Kidney glomerular epithelial cell (primary cell): ENCODE measurements around the gene DYDC1.
A peak's percentile ranks its signal among the peaks of the same experiment; 100 is the strongest.
"Not testable (repeated sequence)": the region's sequence is repeated elsewhere in the genome, so short reads cannot be mapped to it uniquely, and the experiment has no call there.

Source experiments
- DNase-seq: peaks from one replicate; lab custom pipeline; 2025; lab: John Stamatoyannopoulos, UW

DYDC1 gene

GRCh38 chr10:80344276-80344675, 12.3 kb downstream of the DYDC1 start:
- no peak for DNase-seq

GRCh38 chr10:80333983-80334382, 22.6 kb downstream of the DYDC1 start:
- DNase-seq, result no peak

GRCh38 chr10:80324891-80325364, 31.6 kb downstream of the DYDC1 start:
- DNase-seq, result no peak

GRCh38 chr10:80324086-80324485, 32.5 kb downstream of the DYDC1 start:
- peak; percentile 12 for DNase-seq

- no peak for DNase-seq
Observed at GRCh38 chr10:80323311-80323710, 33.2 kb downstream of the DYDC1 start.

DNA sequence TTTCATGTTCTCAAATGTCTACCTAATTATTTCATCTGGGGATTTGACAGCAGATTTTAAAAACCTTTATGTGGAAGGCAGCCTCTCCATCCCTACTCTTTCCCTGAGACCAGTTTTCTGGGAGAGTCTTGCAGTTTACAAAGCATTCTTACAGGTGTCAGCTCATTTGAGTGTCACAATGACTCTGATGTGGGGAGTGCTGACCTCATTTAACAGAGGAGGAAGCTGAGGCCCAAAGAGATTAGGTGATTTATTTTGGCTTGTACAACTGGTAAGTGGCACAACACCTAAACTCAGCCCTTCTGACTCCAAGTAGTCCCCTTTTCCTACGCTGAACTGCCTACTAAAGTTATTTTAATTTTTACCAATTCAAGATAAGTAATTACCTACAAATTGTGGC, 33.8 kb downstream of the DYDC1 start:
- DNase-seq, result no peak

DNA sequence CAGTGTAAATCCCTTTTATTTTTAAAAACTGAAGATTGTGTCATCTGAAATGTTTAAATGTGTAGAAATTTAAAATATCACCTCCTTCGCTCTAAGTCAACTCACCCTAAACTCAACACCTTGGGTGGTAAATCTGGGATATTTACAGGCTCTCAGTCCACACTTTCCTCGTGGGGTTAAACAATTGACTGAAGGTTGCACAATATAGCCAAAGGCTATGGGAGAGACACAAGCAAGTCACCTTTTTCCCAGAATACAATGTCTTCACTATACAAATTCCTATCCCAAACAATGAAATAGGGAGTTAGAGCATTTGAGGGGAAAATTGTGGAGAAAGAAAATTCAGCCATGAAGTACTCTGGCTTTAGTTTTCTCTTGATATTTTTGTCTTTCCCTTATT, 34.4 kb downstream of the DYDC1 start:
- no peak for DNase-seq

GRCh38 chr10:80321183-80321582, 35.4 kb downstream of the DYDC1 start:
- no peak for DNase-seq

- DNase-seq, result peak; percentile 1
Observed at GRCh38 chr10:80320377-80320776, 36.2 kb downstream of the DYDC1 start.

DNA sequence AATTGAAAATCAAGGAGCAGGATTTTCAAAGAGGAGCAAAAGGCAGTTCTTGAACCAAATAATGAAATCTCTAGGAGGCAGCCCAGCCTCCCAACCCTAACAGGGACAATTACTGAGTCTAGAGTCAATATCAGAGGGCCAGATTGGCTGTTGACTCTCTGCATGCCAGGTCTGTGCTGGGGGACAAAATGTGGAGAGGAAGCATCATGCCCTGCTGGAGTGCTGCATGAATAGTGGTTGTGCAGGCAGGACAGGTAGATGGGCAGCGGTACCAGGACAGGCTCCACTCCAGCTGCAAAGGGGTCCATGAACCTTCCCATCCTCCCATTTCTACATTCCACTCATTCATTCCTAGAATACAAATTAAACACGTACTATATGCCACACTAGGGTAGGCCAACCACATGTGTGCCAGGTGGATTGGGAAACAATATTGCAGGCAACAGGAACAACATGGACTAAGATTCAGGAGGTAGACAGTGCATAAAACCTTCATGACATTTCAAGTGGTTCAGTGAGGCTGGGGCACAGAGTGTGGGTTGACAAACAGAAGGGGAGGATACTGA, 36.7 kb downstream of the DYDC1 start:
- no peak for DNase-seq

DNA sequence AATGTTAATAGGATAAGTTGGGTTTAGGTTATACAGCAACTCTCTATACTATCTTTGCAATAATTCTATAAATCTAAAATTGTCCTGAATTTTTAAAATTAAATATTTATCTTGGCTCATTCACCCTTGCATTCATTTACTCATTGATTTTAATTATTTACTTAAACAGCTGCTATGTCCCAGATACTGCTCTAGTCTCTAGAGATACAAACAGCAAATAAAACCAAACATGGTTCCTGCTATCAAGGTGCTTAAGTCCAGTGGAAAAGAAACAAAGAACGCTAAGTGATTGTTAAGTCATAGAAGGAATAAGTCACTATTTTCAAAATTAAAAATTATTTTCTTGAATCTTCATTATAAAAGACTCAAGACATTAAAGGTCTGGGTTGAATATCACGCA, 37.2 kb downstream of the DYDC1 start:
- DNase-seq, result no peak

DNA sequence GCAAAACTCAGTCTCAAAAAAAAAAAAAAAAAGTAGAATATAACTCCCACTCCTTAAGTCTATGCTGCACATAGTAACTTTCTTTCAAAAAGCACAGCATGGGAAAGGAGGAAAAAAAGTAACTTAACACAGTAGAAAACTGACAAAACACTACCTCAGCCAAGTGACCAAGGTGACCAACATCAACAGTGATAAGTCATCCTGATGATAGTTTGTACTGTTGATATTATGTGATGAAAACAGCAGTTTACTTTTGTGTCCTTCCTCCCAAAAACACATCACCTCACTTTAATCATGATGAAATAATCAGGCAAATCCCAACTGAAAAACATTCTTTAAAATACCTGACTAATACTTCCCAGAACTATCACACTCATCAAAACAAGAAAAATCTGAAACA, 37.8 kb downstream of the DYDC1 start:
- DNase-seq, result no peak

DNA sequence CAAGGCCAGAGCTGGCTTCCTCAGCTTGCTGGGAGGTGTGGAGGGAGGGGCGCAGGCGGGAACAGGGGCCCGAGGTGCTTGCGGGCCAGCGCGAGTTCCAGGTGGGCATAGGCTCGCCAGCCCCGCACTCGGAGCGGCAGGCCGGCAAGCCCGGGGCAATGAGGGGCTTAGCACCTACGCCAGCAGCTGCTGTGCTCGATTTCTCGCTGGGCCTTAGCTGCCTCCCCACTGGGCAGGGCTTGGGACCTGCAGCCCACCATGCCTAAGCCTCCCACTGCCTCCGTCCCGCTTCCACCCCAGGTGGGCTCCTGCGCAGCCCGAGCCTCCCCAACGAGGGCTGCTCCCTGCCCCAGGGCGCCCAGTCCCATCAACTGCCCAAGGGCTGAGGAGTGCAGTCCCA, 41.2 kb downstream of the DYDC1 start:
- DNase-seq, result no peak

DNA sequence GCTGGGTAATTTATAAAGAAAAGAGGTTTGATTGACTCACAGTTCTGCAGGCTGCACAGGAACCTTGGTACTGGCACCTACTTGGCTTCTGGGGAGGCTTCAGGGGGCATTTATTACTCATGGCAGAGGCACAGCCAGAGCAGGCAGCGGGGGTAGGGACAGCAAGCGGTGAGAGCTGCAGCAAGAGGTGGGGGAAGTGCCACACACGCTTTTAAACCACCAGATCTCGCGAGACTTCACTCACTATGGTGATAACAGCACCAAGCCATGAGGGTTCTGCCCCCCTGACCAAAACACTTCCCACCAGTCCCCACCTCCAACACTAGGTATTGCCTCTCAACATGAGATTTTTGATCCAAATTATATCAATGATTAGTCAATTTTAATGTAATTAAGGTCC, 43.0 kb downstream of the DYDC1 start:
- no peak for DNase-seq

GRCh38 chr10:80305989-80306388, 50.6 kb downstream of the DYDC1 start:
- DNase-seq, result not testable (repeated sequence)

- DNase-seq, result no peak
Observed at GRCh38 chr10:80296942-80297341, 59.6 kb downstream of the DYDC1 start.

DNA sequence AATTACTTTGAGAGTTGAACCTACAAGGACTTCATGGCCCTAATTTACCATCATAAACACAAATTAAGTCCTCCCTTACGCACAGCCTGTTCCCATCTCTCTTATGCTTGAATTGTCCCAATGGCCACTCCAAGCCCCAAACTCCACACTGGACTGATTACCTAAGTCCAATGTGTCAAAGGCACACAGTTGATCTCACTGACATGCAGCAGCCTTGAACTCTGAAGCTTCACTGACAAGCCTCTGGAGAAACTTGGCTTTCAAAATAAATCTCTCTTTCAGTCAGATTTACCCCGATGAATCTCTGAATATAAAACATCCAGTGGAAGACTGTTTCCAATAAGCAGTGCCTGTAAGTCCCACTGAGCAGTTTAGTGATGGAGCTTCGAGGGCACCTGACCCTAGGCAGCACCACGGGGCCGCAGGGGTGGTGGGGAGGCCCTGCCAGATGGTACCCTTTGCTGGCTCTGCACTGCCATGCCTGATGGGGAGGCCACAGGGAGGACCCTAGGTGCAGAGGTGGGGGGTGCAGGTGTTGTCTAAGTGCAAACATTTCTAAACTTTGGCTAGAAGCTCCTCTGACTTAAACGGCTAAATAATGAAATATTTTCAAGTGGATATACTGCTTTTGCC, 63.8 kb downstream of the DYDC1 start:
- no peak for DNase-seq

DNA sequence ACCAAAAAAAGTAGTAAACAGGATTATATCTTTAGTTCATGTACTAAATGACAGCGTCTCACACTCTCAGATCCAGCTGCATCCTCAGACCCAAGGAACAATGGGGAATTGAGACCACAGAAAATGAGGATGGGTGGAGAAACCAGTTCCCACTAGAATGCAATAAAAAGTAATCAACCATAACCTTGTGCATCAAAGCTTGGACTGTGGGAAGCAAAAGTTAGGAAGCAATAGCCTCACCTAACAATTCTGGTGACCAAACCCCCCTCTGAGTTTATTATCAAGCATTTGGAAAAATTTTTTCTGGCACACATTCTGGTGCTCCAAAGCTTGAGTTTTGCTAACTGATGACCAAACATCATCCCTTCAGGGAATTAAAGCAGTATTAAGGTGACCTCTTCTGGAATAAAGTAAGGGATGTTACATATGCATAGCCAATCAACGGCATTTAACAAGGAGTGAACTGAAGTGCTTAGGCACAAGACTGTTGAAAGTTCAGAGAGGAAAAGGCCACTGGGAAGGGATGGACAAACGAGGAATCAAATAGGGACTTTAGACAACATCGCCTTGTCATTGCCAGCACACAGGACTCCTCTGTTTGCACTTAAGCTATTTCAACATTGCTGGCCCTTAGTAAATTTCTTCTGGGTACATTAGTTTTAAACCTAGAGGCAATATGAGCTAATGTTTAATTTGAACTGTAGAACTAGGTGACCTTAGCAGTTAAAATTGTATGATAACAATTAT, 65.9 kb downstream of the DYDC1 start:
- DNase-seq, result peak; percentile 14

DNA sequence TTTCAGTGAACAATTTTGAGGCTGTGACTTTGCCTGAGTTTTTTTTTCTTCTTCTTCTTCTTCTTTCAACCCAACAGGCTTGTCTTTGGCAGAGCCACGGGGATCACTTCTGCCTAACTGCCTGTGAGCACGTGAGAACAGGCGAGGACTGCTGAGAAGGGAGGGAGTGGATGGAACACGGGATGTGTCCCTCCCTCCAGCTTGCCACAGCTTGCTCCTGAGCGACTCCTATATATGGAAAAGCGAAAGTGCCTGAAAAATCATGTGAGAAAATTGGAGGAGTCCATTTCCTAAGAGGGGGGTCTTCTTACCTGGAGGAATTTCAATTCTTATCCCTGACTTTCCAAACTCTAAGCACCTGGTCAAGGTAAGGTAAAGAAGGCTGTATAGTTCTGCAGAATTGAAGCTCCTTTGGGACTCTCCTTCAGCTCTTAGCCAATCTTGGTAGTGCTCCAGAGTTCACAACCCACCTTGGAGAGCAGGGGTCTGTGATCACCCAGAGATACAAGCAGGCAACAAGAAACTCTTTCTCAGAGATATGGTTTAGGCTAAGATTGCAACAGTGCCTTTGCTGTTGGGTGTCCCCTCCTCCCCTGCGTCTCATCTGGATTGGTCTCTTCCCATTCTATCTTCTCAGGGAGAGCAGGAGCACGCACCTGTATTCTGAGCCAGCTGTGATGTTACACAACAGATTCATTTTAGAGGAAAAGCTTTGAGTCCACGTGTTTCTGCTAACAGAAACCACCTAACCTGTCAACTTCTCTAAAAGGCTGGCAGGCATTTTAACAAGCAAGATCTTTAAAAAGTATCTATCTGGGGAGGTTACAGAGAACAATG, 66.9 kb downstream of the DYDC1 start, which contains the start of gene MAT1A:
Gene MAT1A, minus strand, starts transcription at position 208 of the 837 bp plus-strand sequence. CDS start 235 bp downstream, outside the sequence.
- no peak for DNase-seq

DNA sequence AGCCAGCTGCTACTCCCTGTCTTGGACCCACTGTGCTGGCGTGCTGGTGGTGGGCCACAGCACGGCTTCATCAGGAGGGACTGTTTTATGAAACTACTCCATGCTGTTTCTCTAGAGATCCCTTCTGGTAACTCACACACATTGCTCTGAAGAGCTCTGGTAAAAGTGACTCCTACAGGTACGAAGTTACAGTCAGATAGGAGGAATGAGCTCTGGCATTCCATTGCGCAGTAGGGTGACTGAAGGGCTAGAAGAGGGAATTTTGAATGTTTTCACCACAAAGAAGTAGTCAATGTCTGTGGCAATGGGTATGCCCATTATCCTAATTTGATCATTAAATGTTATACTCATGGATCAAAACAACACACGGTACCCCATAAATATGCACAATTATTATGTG, 67.7 kb downstream of the DYDC1 start:
- DNase-seq, result no peak
